Ectodermal cell (in vitro differentiated cells): Measurements from ENCODE around the gene JMJD7. TPM values are rescaled to one million over a fixed set of nuclear protein-coding genes. Genes with fewer than 3 reads are reported as not detected.
A peak's percentile ranks its signal among the peaks of the same experiment; 100 is the strongest.

Experiments used
- H3K27ac ChIP-seq: 2 replicates; pipeline ENCODE4 v1.7.0; 2013; ENCODE audit warnings: mild to moderate bottlenecking, low read depth, low read length; ENCODE audit not compliant: insufficient read depth, poor library complexity, severe bottlenecking
- H3K27me3 ChIP-seq: 2 replicates; pipeline ENCODE4 v1.7.0; 2013; ENCODE audit warnings: mild to moderate bottlenecking, low read length; ENCODE audit not compliant: insufficient read depth, control insufficient read depth, poor library complexity, severe bottlenecking
- H3K36me3 ChIP-seq: one replicate; pipeline ENCODE4 v1.7.0; 2013; ENCODE audit warnings: low read length; ENCODE audit not compliant: control insufficient read depth, insufficient read depth
- H3K4me1 ChIP-seq: one replicate; pipeline ENCODE4 v1.7.0; 2013; ENCODE audit warnings: low read length; ENCODE audit not compliant: control insufficient read depth, insufficient read depth
- H3K4me3 ChIP-seq: 2 replicates; pipeline ENCODE4 v1.7.0; 2013; ENCODE audit warnings: low read depth, low read length, control low read depth; ENCODE audit not compliant: insufficient read depth
- H3K9me3 ChIP-seq: 2 replicates; pipeline ENCODE4 v1.7.0; 2013; ENCODE audit warnings: mild to moderate bottlenecking, low read length, moderate library complexity; ENCODE audit not compliant: control insufficient read depth
- WGBS, 2 experiments: methylation state at CpG; one replicate each; pipeline ENCODE4 v1.1.7; 2013; ENCODE audit warnings: missing lambda C conversion rate in 2 of 2; 5-methylcytosine and 5-hydroxymethylcytosine counted together
- polyA plus RNA-seq, 4 experiments: library from polyadenylated mRNA; stranded (reverse); fragments of 50-300 nt; gene quantifications; one replicate each; pipeline ENCODE4 v1.2.3, GENCODE V29; 2013

The JMJD7 gene
- polyA plus RNA-seq (2013, experiment 1 of 4): 26.2 TPM
- polyA plus RNA-seq (2013, experiment 2 of 4): 24.5 TPM
- polyA plus RNA-seq (2013, experiment 3 of 4): 17.8 TPM
- polyA plus RNA-seq (2013, experiment 4 of 4): 19.7 TPM

GRCh38 chr15:41827880-41828806 lies at the start of gene JMJD7:
TSS of gene JMJD7 (plus strand) at chr15:41828092. CDS start at chr15:41828125, 33 bp downstream.
- Histone ChIP-seq H3K27me3 (peaks cover 6% of the 10 kb centered on the region), H3K27ac (peak within 1 kb of the TSS; percentile 55), H3K9me3 (no peaks in the 10 kb centered on the region), H3K4me1 (peaks cover 9% of the 10 kb centered on the region), H3K36me3 (peaks cover 7% of the 10 kb centered on the region), H3K4me3 (peak within 1 kb of the TSS; percentile 95)
- WGBS, 2 experiments: 1% methylated on average over 66 of the region's 66 CpGs

- Histone ChIP-seq H3K4me3 (no peak overlapping the region), H3K36me3 (no peaks in the 10 kb centered on the region), H3K27ac (no peak overlapping the region), H3K4me1 (peaks cover 35% of the 10 kb centered on the region), H3K9me3 (no peaks in the 10 kb centered on the region), H3K27me3 (no peaks in the 10 kb centered on the region)
- 53 to 100% methylated on average over 1 of the region's 1 CpG for WGBS, 2 experiments
Measured at GRCh38 chr15:41778521-41778920, 49.4 kb upstream of the JMJD7 start.

GRCh38 chr15:41779662-41780157 lies 48.2 kb upstream of the JMJD7 start:
- WGBS, 2 experiments: 91 to 92% methylated on average over 4 of the region's 4 CpGs
- Histone ChIP-seq H3K4me3 (no peak overlapping the region), H3K27ac (no peak overlapping the region), H3K36me3 (no peaks in the 10 kb centered on the region), H3K9me3 (no peaks in the 10 kb centered on the region), H3K4me1 (peaks cover 32% of the 10 kb centered on the region), H3K27me3 (no peaks in the 10 kb centered on the region)

- H3K4me3 ChIP-seq: no peak overlapping the region
- no peaks in the 10 kb centered on the region for H3K9me3 ChIP-seq
- H3K27ac ChIP-seq: no peak overlapping the region
- no peaks in the 10 kb centered on the region for H3K27me3 ChIP-seq
- peaks cover 30% of the 10 kb centered on the region for H3K4me1 ChIP-seq
- no peaks in the 10 kb centered on the region for H3K36me3 ChIP-seq
- 56 to 57% methylated on average over 2 of the region's 2 CpGs for WGBS, 2 experiments
Measured at GRCh38 chr15:41780266-41780665, 47.6 kb upstream of the JMJD7 start.

GRCh38 chr15:41780727-41781126 lies 47.2 kb upstream of the JMJD7 start:
- Histone ChIP-seq H3K9me3 (no peaks in the 10 kb centered on the region), H3K4me3 (no peak overlapping the region), H3K36me3 (no peaks in the 10 kb centered on the region), H3K27ac (no peak overlapping the region), H3K27me3 (no peaks in the 10 kb centered on the region), H3K4me1 (peaks cover 26% of the 10 kb centered on the region)
- WGBS, 2 experiments: 83 to 100% methylated on average over 1 of the region's 1 CpG

- Histone ChIP-seq H3K27me3 (no peaks in the 10 kb centered on the region), H3K4me1 (peaks cover 16% of the 10 kb centered on the region), H3K4me3 (no peak overlapping the region), H3K27ac (no peak overlapping the region), H3K9me3 (no peaks in the 10 kb centered on the region), H3K36me3 (no peaks in the 10 kb centered on the region)
- 79% methylated on average over 5 of the region's 5 CpGs for WGBS, 2 experiments
Measured at GRCh38 chr15:41782371-41783282, 45.3 kb upstream of the JMJD7 start.

- Histone ChIP-seq H3K36me3 (no peaks in the 10 kb centered on the region), H3K4me1 (peaks cover 14% of the 10 kb centered on the region), H3K27me3 (no peaks in the 10 kb centered on the region), H3K9me3 (no peaks in the 10 kb centered on the region), H3K27ac (no peak overlapping the region), H3K4me3 (no peak overlapping the region)
- 86 to 89% methylated on average over 1 of the region's 1 CpG for WGBS, 2 experiments
Measured at GRCh38 chr15:41783296-41783695, 44.6 kb upstream of the JMJD7 start.

GRCh38 chr15:41788262-41788661 lies 39.6 kb upstream of the JMJD7 start:
- no peaks in the 10 kb centered on the region for H3K9me3 ChIP-seq
- 89% methylated on average over 3 of the region's 3 CpGs for whole genome bisulfite sequencing, 2 experiments

GRCh38 chr15:41789236-41789635 lies 38.7 kb upstream of the JMJD7 start:
- no peaks in the 10 kb centered on the region for H3K36me3 ChIP-seq
- H3K27me3 ChIP-seq: no peaks in the 10 kb centered on the region
- no peak overlapping the region for H3K27ac ChIP-seq
- no peaks in the 10 kb centered on the region for H3K4me1 ChIP-seq
- no peaks in the 10 kb centered on the region for H3K9me3 ChIP-seq
- no peak overlapping the region for H3K4me3 ChIP-seq
- WGBS, 2 experiments: 59 to 65% methylated on average over 4 of the region's 4 CpGs

More at GRCh38 chr15:41788262-41788661, 39.6 kb upstream of the JMJD7 start:
- no peak overlapping the region for H3K4me3 ChIP-seq
- H3K36me3 ChIP-seq: no peaks in the 10 kb centered on the region
- H3K27me3 ChIP-seq: no peaks in the 10 kb centered on the region
- H3K4me1 ChIP-seq: no peaks in the 10 kb centered on the region
- H3K27ac ChIP-seq: no peak overlapping the region

GRCh38 chr15:41789662-41790061 lies 38.2 kb upstream of the JMJD7 start:
- Histone ChIP-seq H3K9me3 (no peaks in the 10 kb centered on the region), H3K27ac (no peak overlapping the region), H3K36me3 (no peaks in the 10 kb centered on the region), H3K4me1 (no peaks in the 10 kb centered on the region), H3K4me3 (no peak overlapping the region), H3K27me3 (no peaks in the 10 kb centered on the region)
